ENCODE results near the gene QSER1. TPM values are rescaled to one million over a fixed set of nuclear protein-coding genes. Genes with fewer than 3 reads are reported as not detected.
"Not testable (repeated sequence)": the region's sequence is repeated elsewhere in the genome, so short reads cannot be mapped to it uniquely, and the experiment has no call there.

Gene QSER1
- total RNA-seq, 2 experiments from 2014 or later = 12.3 to 14.4 TPM

GRCh38 chr11:32883421-32883820, 9.2 kb upstream of the QSER1 start:
- Mint-ChIP-seq H3K36me3 (no peaks in the 10 kb centered on the region), H3K27me3 (peaks cover 6% of the 10 kb centered on the region), H3K27ac (no peak overlapping the region), H3K4me1 (no peaks in the 10 kb centered on the region), H3K4me3 (no peak overlapping the region), H3K9me3 (no peaks in the 10 kb centered on the region)
- ATAC-seq (ENCODE audit: low read depth) (no peak), DNase-seq (no peak)
- POLR2A ChIA-PET = no interaction called here

GRCh38 chr11:32884023-32884422, 8.6 kb upstream of the QSER1 start:
- POLR2A ChIA-PET = no interaction called here
- no peaks in the 10 kb centered on the region for H3K36me3 Mint-ChIP-seq
- no peak overlapping the region for H3K4me3 Mint-ChIP-seq
- peaks cover 6% of the 10 kb centered on the region for H3K27me3 Mint-ChIP-seq
- no peaks in the 10 kb centered on the region for H3K9me3 Mint-ChIP-seq
- ATAC-seq (ENCODE audit: low read depth) (no peak), DNase-seq (no peak)
- no peak overlapping the region for H3K27ac Mint-ChIP-seq
- no peaks in the 10 kb centered on the region for H3K4me1 Mint-ChIP-seq

- Mint-ChIP-seq H3K4me1 (no peaks in the 10 kb centered on the region), H3K27me3 (peaks cover 6% of the 10 kb centered on the region), H3K4me3 (no peak overlapping the region), H3K9me3 (no peaks in the 10 kb centered on the region), H3K36me3 (no peaks in the 10 kb centered on the region), H3K27ac (no peak overlapping the region)
- DNase-seq (no peak), ATAC-seq (ENCODE audit: low read depth) (no peak)
- POLR2A ChIA-PET = no interaction called here
These were observed 7.7 kb upstream of the QSER1 start for GRCh38 chr11:32884770-32885384.

- DNase-seq = no peak
- Mint-ChIP-seq H3K27me3 (peaks cover 9% of the 10 kb centered on the region), H3K4me1 (no peaks in the 10 kb centered on the region), H3K27ac (no peak overlapping the region), H3K9me3 (no peaks in the 10 kb centered on the region), H3K36me3 (no peaks in the 10 kb centered on the region), H3K4me3 (no peak overlapping the region)
- ATAC-seq (ENCODE audit: low read depth) = no peak
- POLR2A ChIA-PET = no interaction called here
These were observed 7.1 kb upstream of the QSER1 start for GRCh38 chr11:32885556-32885955.

- POLR2A ChIA-PET = no interaction called here
- Mint-ChIP-seq H3K27ac (no peak overlapping the region), H3K4me3 (no peak overlapping the region), H3K27me3 (peaks cover 8% of the 10 kb centered on the region), H3K4me1 (no peaks in the 10 kb centered on the region), H3K9me3 (no peaks in the 10 kb centered on the region), H3K36me3 (no peaks in the 10 kb centered on the region)
- DNase-seq = no peak
- no peak for ATAC-seq (ENCODE audit: low read depth)
These were observed 6.4 kb upstream of the QSER1 start for GRCh38 chr11:32886180-32886579.

GRCh38 chr11:32887707-32888383, 4.8 kb upstream of the QSER1 start:
- ATAC-seq (ENCODE audit: low read depth); H3K4me1 Mint-ChIP-seq; POLR2A ChIA-PET; H3K4me3 Mint-ChIP-seq; DNase-seq; H3K36me3 Mint-ChIP-seq; H3K27ac Mint-ChIP-seq; H3K9me3 Mint-ChIP-seq: not testable (repeated sequence)
- H3K27me3 Mint-ChIP-seq = peaks cover 18% of the 10 kb centered on the region

- H3K36me3 Mint-ChIP-seq; POLR2A ChIA-PET; ATAC-seq (ENCODE audit: low read depth); DNase-seq; H3K4me3 Mint-ChIP-seq; H3K27ac Mint-ChIP-seq; H3K9me3 Mint-ChIP-seq; H3K4me1 Mint-ChIP-seq: not testable (repeated sequence)
- peaks cover 18% of the 10 kb centered on the region for H3K27me3 Mint-ChIP-seq
These were observed 4.3 kb upstream of the QSER1 start for GRCh38 chr11:32888384-32888710.

GRCh38 chr11:32888805-32889204, 3.8 kb upstream of the QSER1 start:
- no peaks in the 10 kb centered on the region for H3K9me3 Mint-ChIP-seq
- peaks cover 3% of the 10 kb centered on the region for H3K4me1 Mint-ChIP-seq
- H3K4me3 Mint-ChIP-seq = no peak overlapping the region
- POLR2A ChIA-PET = no interaction called here
- ATAC-seq (ENCODE audit: low read depth) (no peak), DNase-seq (no peak)
- H3K36me3 Mint-ChIP-seq = no peaks in the 10 kb centered on the region
- H3K27me3 Mint-ChIP-seq = peaks cover 18% of the 10 kb centered on the region
- no peak overlapping the region for H3K27ac Mint-ChIP-seq

- POLR2A ChIA-PET = no interaction called here
- H3K27ac Mint-ChIP-seq = no peak overlapping the region
These were observed 1.6 kb upstream of the QSER1 start for GRCh38 chr11:32890843-32891656.

GRCh38 chr11:32891657-32892354, 805 bp upstream of the QSER1 start:
- Mint-ChIP-seq H3K27me3 (peaks cover 15% of the 10 kb centered on the region), H3K27ac (peak overlapping the region; percentile 65), H3K9me3 (no peaks in the 10 kb centered on the region), H3K4me3 (peak overlapping the region; percentile 82), H3K36me3 (no peaks in the 10 kb centered on the region), H3K4me1 (peaks cover 15% of the 10 kb centered on the region)
- POLR2A ChIA-PET = interaction anchor here (2.2 kb wide), 1 partner anchor 148 kb away, joined by 12 read pairs; the partner anchor contains the start of gene TCP11L1
- no peak for ATAC-seq (ENCODE audit: low read depth)
- no peak for DNase-seq

More at GRCh38 chr11:32890843-32891656, 1.6 kb upstream of the QSER1 start:
- peak overlapping the region; percentile 82 for H3K4me3 Mint-ChIP-seq
- DNase-seq = no peak
- no peaks in the 10 kb centered on the region for H3K9me3 Mint-ChIP-seq
- H3K36me3 Mint-ChIP-seq = no peaks in the 10 kb centered on the region
- no peak for ATAC-seq (ENCODE audit: low read depth)
- peaks cover 15% of the 10 kb centered on the region for H3K27me3 Mint-ChIP-seq
- H3K4me1 Mint-ChIP-seq = peaks cover 15% of the 10 kb centered on the region

GRCh38 chr11:32893093-32893342, 407 bp downstream of the QSER1 start:
- POLR2A ChIA-PET = interaction anchor here (1.0 to 2.2 kb wide), 3 partner anchors 25 to 146 kb away, joined by 3 to 12 read pairs (median 3); partner anchors contain the start of gene TCP11L1
- no peak for DNase-seq
- Mint-ChIP-seq H3K9me3 (no peaks in the 10 kb centered on the region), H3K27me3 (peaks cover 15% of the 10 kb centered on the region), H3K36me3 (peaks cover 1% of the 10 kb centered on the region), H3K4me1 (peaks cover 20% of the 10 kb centered on the region), H3K27ac (no peak overlapping the region), H3K4me3 (peak overlapping the region; percentile 98)
- ATAC-seq (ENCODE audit: low read depth) = no peak

GRCh38 chr11:32893343-32894148, 935 bp downstream of the QSER1 start:
- Mint-ChIP-seq H3K4me3 (peak overlapping the region; percentile 98), H3K36me3 (peaks cover 1% of the 10 kb centered on the region), H3K4me1 (peaks cover 20% of the 10 kb centered on the region), H3K9me3 (no peaks in the 10 kb centered on the region), H3K27me3 (peaks cover 15% of the 10 kb centered on the region), H3K27ac (peak overlapping the region; percentile 91)
- DNase-seq = peak; percentile 71
- POLR2A ChIA-PET = interaction anchor here (0.7 to 2.2 kb wide), 4 partner anchors 25 to 146 kb away, joined by 3 to 12 read pairs (median 3); partner anchors contain the start of gene TCP11L1
- peak; percentile 38 for ATAC-seq (ENCODE audit: low read depth)
